ENCODE data around the gene PSMD10.

Gene PSMD10

DNA sequence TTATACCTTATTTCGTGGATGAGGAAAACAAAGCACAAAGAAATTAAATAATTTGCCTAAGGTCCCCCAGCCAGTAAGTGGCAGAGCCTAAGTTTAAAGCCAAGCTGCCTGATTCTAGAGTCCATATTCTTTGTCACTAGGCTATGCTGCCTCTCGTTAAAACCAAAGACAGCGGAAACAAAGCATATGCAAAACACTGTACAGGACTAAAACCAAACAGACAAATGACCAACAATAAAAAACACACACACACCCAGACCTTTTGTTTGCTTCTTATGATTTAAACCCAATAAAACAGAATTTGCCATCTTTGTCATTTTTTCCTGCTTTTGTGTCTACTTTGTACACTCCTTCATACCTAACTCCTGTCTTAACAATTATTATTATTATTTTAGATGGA lies 56.6 kb downstream of the PSMD10 start:
- TF ChIP-seq, protein P1, sequence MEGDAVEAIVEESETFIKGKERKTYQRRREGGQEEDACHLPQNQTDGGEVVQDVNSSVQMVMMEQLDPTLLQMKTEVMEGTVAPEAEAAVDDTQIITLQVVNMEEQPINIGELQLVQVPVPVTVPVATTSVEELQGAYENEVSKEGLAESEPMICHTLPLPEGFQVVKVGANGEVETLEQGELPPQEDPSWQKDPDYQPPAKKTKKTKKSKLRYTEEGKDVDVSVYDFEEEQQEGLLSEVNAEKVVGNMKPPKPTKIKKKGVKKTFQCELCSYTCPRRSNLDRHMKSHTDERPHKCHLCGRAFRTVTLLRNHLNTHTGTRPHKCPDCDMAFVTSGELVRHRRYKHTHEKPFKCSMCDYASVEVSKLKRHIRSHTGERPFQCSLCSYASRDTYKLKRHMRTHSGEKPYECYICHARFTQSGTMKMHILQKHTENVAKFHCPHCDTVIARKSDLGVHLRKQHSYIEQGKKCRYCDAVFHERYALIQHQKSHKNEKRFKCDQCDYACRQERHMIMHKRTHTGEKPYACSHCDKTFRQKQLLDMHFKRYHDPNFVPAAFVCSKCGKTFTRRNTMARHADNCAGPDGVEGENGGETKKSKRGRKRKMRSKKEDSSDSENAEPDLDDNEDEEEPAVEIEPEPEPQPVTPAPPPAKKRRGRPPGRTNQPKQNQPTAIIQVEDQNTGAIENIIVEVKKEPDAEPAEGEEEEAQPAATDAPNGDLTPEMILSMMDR (IDR thresholded peaks at IDR 0.05; ENCODE audit: low read depth, low read length, missing control alignments) = no peak
- no peak overlapping the region for H3K4me3 ChIP-seq (ENCODE audit: low read depth, low read length)
- DNase-seq (ENCODE audit: low read depth) = no peak
